GM04504 (cell line): ENCODE results near the gene AREL1.
A peak's percentile ranks its signal among the peaks of the same experiment; 100 is the strongest.

Experiments used
- DNase-seq: peaks from one replicate; pipeline ENCODE4 v3.0.0-alpha.2; 2012; ENCODE audit warnings: low read depth

AREL1 gene

DNA sequence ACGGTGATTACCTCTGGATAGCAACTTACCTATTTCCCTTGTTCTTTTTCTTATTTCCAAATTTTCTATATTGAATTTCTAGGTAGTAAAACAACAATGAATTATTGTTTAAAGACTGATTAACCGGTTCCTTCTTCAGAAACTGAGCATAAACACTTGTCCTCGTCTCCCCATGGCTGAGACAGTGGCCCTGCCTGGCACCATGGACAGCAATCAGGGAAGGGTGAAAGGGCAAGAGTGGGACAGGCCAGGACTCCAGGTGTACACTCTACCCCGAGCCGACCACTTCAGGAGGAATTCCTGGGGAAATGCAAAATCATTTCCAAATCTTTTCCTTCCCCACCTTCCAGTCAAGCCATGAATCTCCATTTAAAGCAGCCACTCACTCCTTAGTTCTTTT lies 52.0 kb downstream of the AREL1 start:
- no peak for DNase-seq

DNA sequence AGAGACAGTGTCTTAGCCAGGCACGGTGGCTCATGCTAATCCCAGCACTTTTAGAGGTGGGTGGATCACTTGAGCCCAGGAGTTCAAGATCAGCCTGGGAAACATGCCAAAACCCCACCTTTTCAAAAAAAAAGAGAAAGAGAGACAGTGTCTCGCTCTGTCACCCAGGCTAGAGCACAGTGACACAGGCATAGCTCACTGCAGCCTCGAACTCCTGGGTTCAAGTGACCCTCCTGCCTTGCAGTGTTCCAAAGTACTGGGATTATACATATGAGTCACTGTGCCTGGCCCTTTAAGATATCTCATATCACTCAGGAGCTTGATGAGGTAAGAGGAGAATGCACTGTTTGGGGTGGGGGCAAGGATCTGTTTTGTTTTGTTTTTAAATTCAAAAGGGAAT lies 52.7 kb downstream of the AREL1 start:
- DNase-seq = no peak

DNA sequence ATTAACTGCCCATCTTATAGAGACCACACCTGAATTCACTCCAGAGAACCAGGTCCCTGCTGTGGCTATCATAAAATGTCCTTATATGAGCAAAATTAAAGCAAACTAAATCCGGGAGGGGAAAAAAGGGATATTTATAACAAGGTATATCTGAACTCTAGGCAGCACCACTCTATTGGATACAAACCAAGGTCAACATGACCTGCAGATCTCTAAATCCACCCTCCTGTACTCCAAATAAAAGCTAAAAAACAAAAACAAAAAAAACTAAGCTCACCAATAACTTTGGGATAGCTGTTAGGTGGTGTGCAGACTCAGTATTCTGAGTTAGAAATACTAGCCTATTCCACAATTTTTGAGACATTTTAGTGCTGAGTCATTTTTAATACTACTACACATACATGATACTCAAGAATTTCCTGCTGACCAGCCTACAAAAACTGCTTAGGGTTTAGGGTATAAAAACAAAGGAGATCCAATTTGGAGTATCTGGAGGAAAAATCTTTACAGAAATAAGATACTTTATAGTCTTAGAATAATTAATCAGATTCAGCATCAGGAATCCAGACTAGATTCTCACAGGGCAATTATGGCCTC lies 54.2 kb downstream of the AREL1 start:
- no peak for DNase-seq

DNA sequence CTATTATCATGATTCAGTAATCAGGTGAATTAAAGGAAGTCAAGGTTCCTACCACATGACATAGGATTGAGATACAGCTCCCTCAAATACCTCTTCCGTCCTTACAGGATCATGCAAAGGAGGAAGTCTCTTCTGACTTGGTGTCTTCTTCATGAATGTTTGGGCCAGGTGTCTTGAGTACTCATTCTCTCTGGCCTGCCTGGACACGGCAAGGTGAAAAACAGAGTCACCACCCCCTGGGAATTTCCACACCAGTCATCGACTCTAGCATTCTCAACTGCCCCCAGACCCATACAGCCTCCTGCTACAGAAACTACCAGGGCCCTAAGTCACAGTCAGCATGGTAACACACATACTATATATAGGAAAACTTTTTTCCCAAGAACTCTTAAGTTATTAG lies 55.9 kb downstream of the AREL1 start:
- DNase-seq = no peak

DNA sequence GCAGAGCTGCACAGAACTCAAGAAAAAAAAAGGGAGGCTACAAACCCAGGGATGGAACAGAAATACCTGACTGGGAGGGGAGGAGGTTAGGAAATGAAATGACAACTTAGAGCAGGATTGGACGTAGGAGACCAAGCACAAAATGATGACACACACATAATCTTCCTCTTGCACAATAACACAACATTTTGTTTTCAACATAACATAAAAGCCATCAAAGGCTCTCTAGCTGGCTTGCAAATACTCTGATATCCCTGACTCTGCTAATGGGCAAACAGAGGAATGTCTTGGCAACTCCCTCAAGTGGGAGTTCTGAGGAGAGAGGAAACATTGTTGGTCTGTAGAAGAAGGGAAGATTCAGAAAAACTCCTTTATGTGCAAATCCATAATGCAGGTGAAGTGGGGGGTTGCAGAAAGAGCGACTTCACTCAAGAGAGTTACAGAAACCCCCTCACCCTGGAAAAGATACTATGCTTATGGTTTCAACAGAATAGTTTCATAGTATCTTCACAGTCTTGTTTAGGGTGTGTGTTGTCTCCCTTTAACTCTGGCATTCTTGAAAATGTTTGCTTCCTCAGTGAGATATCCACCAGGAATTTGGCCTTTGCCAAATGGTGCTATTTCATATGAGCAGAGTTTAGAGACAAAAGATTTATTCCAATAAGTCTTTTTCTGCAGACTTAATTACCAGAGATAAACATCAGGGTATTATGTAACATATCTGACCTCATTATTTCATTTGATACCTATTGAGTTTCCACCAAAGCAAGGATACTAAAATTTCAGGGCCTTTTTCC lies 57.1 kb downstream of the AREL1 start:
- peak; percentile 67 for DNase-seq

DNA sequence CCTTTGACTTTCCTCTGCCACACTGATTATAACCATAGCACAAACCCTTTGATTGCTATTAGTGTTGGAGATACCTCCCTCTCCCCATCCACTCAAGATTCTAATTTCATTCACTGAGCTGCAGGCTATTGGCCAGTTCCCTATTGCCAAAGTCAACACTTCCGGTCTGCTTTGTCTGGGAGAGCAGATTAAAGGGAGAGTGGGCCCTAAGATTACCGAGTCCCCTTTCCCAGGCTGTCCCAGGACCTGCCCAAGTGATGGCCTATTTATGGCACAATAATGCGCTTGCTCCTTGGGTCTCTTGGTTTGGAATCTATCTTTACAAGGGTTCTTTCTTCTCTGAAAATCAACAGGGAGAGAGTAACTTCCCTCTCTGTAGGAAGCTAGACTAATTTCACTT lies 57.9 kb downstream of the AREL1 start:
- no peak for DNase-seq

DNA sequence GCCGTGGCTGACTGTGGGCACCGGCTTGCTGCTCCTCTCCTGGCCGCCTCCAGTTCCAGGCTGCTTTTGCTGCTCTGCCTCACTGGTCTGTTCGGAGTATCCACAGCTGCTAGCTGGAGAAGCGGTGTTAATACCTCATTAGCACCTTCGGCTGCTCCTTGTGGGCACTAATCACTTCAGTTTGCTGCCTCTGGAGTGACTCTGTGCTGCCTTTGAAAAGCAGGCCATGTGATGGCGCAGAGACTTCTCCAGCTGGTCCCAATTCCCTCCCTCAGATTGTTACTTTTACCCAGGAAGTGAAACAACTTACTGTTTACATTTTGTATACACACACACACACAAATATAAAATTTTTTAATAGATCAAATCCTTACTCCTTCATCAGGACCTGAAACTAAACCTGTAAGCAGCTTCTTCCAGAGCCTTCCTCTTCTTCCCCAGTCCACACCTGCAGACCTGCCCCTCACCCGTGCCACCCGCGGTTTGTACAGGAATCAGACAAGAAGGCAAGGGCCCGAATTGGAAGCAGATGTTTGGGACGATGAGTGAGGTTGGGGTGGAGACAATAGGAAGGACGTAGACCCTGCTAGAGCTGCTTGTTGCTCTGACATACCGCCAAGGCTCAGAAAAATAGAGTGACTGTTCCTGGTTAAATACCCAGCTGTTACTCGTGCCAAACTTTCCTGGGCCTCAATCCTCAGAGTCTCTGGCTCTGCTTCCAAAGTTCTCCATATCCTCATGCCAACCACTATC lies 59.3 kb downstream of the AREL1 start:
- DNase-seq = peak; percentile 62

DNA sequence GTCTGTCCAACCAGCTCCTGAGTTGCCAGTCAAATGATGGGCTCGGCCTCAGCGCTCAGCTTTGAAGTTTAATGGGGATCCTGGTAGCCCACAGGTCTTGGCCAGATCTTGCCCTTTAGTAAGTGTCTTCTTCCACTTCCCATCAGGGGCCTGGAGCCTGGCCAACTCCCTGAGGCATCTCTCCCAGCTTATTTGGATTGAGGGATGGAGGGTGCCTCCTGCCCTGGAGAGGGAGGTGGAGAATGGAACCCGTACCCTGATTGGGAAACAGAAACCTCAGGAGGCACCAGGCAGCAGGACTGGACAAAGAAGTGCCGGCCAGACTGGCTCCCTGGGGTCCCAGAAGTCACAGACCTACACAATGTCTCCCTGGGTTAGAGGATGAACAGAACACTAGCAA lies 60.3 kb downstream of the AREL1 start:
- DNase-seq = no peak

DNA sequence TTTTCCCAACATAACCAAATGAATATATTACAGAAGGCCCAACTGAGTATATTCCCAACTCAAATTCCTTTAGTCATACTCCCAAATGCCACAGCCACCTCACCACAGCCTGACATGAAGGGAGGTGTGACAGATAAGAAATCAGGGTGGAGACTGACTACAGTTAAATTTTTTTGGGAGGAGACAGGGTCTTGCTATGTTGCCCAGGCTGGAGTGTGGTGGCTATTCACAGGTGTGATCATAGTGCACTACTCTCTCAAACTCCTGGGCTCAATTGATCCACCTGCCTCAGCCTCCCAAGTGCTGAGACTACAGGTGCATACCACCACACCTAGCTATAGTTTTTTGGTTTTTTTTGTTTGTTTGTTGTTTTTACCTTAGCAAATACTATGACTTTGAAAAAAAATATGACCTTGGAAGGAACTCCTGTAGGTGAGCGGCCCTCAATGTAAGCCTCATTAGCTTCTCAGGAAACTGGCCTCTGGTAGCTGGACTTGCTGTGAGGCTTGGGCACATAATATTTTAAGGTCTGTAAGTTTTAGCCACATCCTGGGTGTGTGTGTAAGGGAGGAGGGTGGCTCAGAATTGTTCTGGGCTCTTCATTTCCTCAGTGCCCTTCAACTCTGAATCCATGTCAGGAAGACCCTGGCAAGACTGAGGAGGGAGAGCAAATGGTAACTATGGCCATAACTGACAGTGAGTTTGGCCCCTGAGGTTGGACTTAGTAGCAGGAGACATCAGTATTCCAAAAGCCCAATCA lies 61.8 kb downstream of the AREL1 start:
- no peak for DNase-seq

DNA sequence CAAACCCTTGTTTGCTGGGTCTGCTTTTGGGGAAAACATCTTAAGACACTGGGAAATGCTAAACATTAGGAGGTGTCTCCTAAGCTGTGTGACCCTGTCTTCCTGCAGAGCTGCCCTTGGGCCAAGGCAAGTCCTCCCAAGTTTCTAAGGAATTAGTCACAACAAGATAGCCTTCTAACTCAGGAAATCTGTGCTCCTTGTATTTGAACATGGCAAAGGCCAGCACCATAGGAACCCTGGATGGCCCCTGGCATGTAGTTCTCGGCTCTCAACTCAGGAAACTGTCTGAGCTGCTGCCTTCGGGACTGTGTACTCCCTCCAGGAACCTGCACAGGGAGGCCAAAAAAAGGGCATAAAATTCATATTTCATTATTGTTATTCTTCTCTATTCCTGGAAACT lies 63.2 kb downstream of the AREL1 start:
- no peak for DNase-seq

DNA sequence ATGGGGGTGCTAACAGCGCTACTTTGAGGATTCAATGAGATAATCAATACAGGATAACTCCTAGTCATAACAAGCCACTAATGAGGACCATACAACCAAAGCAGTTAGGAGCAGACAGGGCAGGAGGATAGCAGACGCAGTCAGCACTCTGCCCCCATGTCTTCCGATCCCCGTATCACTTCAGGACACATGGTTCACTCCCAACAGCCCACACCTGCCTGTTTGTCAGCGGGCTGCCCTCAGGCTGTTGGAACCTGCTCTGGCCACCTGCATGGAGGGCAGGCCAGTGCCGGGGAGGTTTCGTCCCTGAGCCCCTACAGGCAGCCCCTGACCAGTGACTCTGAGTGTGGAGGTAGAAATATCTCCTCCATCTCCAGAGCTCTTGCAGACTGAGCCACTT lies 63.7 kb downstream of the AREL1 start:
- no peak for DNase-seq

DNA sequence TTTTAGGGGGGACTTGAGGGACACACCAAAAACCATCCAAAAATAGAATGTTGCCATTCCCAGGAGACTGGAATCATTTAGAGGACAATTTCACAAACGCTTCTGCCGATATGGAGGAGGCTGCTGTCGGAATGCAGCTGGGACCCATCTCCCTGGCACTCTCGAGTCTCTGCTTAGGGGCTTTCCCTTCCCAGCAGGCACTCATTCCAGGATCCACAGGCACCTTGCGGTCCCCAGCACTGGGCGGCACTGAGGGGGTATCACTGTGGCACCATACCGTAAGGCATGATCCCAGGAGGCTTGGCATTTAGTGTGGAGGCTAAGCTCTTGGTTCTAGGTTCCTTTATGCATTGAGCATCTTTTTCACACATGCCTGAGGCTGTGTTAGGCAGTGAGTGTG lies 64.3 kb downstream of the AREL1 start:
- DNase-seq = no peak

DNA sequence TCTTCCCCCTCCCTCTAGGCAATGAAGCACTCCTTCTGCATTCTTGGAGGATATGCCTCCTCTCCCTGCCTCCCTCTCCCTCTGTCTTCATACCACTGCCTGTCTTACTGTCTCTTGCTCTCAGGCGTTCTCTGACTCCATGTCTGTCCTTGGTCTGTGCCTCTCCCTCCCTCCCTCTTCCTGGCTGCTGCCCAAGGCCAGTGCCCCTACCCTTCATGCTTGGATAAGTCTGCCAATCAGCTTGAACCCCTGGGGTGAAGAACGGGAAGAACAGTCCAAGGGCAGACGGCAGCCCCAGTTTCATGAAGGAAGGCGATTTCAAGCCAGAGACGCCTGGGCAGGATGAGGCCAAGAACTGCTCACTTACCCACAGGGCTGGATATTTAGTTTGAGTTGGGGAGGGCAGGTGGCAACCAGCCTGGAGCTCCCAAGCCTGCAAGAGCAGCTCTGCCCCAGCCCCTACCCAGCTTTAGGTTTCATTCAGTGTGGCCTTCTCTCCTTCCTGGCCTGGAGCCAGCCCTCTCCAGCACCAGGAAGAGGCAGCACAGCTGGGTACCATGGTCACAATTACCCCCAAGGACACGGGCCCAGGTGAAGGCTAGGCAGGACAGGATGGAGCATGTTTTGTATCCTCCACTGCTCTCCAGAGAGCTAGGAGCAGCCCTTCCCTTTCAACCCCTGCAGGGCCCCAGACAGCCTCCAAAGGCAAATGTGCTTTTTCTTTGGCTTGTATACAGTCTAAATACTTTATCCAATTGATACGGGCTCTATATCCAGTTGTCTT lies 65.0 kb downstream of the AREL1 start:
- DNase-seq = no peak

DNA sequence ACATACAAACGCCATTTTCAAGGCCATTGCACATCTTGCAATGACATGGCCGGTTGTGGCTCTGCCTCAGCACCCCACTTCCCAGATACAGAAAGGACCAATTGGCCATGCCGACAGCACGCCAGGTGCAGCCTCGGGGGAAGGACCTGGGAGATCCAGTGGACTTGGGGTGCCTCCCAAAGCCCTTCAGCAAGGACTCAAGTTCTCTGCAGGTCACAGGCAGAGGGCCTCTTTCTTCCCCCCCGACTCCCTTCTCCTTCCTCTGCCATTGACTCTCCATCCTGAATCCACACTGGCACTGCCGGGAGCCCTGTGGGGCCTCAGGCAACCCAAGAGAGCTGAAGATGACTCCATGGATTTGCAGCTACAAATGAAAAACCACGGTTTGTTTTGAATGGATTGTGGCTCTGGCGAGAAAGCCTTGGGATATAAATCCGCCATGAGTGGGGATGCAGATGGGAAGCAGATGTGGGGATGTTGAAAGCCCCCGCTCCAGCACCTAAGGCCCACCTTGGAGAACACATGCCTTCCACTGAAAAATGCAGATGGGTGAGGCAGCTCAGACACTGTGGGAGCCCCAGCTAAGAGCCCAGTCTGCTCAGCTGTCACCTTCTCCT lies 65.7 kb downstream of the AREL1 start:
- DNase-seq = no peak

DNA sequence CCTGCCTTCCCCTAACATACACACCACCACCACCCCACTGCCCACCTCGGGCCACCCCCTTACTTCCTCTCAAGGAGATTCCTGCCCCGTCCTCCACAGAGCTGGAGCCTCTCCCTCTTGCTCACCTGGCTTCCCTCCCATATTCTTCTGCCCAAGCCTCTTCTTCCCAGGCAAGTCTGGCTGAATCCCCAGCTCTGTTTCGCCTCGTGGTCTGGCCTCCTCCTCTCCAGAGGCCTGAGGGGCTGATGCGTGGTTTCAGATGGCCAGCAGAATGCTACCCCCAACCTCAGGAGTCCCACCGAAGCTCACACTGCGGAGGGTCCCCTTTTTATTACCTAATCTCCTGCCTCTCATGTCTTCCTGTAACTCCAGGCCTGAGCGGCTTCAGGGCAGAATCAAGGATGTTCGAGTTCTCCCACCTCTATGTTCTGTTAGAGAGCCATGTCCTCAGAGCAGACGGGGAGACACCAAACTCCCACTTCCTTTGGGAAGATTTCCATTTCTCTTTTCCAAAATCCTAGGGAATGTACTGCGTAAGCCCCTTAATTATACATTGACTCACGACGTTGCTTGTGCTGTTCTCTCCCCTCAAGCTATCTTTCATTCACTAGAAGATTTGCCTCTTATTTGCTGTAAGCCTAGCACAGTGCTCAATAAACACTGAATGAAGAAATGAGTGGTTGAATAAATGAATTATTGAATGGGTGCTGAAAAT lies 67.0 kb downstream of the AREL1 start:
- no peak for DNase-seq

DNA sequence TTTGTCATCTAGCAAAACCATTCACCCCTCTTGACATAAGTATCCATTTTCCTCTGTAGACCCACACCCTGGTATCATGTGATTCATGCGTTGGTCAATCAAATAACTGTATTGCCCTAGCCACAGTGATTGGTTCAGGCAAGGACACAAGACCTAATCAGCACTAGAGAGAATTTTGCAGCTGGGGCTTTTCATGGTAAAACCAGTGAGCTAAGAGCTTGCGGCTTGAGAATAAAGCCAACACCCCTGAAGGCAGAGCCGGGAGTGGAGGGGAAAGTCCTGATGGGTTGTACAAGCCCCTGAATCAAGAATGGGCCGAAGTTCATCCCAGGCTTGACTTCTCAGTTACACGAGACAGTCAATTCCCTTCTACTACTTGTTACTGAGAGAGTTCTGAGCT lies 67.6 kb downstream of the AREL1 start:
- no peak for DNase-seq

DNA sequence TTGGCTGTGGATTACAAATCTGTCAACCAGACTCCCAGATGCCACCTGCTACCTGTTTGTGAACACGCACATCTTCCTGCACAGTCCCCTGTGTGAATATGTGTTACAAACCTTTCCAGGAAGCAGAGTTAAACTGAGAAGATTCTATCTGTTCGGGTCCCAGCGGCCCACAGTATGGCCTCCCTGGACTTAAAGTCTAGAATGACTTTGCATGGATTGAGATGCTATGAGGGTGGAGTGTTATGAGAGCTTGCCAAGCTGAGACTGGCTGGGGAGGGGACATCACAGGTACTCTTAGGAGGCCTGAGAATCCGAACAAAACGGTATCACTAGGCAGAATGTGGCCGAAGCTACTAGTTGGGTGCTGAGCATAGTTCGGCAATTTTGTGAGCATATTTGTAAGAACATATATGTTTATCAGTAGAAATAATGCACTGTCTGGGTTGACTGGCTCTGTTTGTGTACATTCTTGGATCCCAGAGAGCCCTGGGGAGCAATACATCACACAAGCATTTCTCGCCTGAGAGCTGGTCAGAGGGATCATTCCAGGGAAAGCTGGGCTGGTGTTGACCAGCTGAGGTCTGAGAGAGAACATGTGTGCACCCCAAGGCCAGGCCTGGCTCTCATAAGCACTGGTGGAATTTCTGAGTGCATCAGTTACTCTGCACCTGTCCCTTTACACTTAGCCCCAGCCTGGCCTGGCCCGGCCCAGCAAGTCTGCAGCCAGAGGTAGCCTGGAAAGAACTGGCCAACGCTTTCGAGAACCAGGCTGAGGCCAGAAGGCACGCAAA lies 71.1 kb downstream of the AREL1 start:
- no peak for DNase-seq

DNA sequence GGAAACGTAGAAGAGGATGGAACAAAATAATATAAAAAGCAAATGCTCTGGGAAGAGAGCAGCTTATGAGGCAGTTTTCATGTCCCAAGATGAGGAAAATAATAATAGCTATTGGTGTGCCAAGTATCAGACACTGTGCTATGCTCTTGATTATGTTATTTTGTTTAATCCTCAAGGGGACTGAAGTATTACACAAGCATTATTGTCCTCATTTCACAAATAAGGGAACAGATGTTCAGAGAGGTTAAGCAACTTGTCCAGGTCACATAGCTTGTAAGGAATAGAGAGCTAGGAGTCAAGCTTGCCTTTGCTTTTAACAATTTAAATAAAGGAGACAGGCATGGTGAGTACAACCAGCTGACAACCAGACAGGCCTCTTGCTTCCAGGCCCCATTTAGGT lies 73.9 kb downstream of the AREL1 start:
- no peak for DNase-seq

DNA sequence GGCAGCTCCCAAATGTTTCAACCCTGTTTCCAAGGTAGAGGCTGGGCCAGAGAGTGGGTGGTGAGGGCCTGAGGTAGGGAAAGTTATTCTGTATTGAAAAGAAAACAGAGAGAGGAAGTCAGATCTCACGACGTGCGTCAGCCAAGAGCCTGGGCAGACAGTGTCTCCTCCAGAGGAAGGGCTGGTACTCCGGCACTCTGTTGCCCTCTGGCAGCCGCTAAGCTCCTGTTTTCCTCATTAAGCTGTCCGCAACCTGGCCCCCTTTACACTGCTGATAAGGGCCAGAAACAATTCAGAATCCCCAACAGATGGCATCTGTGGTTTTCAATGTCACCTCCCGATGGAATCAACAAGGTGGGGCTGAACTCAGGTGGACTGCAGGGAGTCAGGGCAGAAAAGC lies 74.8 kb downstream of the AREL1 start:
- DNase-seq = no peak

DNA sequence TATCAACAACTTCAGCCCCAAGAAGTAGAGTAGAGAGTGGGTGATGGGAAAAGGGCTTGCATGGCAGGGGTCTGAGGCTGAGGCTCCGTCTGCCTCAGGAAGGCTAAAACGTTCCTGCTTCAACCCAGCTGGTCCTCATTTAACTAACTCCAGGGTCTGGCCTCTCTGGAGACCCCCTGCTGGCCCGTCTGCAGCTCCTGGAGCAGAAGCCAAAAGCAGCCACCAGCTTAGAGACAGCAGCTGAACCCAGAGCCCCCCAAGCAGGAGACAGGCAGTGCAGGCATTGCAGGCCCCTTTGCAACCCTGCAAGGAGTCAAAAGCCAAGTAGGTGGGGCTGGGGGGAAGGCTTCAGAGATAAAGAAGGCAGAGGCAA lies 75.7 kb downstream of the AREL1 start:
- DNase-seq = no peak
